Measurements from ENCODE around the gene GBP2. TPM values are rescaled to one million over a fixed set of nuclear protein-coding genes. Genes with fewer than 3 reads are reported as not detected.

Gene GBP2
- total RNA-seq, 2 experiments from 2014 or later, result not detected

DNA sequence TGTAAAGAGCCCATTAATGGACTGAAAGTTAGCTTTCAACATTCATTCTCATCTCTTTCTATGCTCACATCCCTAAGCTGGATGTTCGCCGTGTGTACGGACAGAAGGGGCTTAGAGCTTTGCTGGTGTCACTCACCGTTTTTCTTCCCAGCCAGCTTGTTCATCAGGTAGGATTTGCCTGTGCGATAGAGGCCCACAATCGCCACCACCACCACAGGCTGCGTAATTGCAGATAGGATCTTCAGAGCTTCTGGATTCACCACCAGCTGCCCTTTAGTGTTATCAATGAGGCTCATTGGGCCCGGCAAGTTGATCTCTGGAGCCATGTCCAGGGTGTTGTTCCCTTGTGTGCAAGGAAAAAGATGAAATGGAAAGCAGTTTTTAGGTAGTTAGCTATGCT, 4.3 kb downstream of the GBP2 start:
- BruUV-seq (replicated peaks), result no TSS peak
- H3K9me2 ChIP-seq (ENCODE audit: insufficient read depth, low read length), result no peaks in the 10 kb centered on the region
- no peak for TF ChIP-seq EZH2phosphoT487 (IDR thresholded peaks at IDR 0.05; ENCODE audit: borderline replicate concordance, low read depth, low read length)
- TF ChIP-seq, protein P1, sequence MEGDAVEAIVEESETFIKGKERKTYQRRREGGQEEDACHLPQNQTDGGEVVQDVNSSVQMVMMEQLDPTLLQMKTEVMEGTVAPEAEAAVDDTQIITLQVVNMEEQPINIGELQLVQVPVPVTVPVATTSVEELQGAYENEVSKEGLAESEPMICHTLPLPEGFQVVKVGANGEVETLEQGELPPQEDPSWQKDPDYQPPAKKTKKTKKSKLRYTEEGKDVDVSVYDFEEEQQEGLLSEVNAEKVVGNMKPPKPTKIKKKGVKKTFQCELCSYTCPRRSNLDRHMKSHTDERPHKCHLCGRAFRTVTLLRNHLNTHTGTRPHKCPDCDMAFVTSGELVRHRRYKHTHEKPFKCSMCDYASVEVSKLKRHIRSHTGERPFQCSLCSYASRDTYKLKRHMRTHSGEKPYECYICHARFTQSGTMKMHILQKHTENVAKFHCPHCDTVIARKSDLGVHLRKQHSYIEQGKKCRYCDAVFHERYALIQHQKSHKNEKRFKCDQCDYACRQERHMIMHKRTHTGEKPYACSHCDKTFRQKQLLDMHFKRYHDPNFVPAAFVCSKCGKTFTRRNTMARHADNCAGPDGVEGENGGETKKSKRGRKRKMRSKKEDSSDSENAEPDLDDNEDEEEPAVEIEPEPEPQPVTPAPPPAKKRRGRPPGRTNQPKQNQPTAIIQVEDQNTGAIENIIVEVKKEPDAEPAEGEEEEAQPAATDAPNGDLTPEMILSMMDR (conservative IDR thresholded peaks at IDR 0.05; ENCODE audit: low read length), result no peak
- H3K9me3 ChIP-seq (ENCODE audit: low read length), result no peaks in the 10 kb centered on the region
- H3K27ac ChIP-seq (ENCODE audit: low read depth, low read length, poor library complexity, severe bottlenecking), result no peak overlapping the region
- POLR2A ChIA-PET, result interaction anchor here (0.9 kb wide), 1 partner anchor 12 kb away, joined by 3 read pairs; no protein-coding TSS in a partner anchor
- no peaks in the 10 kb centered on the region for H3K36me3 ChIP-seq (ENCODE audit: insufficient read depth, low read length)
- no peak for DNase-seq (ENCODE audit: low spot score)
- H3K4me1 ChIP-seq (ENCODE audit: insufficient read depth, low read length, poor library complexity, severe bottlenecking), result no peaks in the 10 kb centered on the region
- CTCF ChIA-PET (ENCODE audit: unreplicated experiment), result no interaction called here
- no peaks in the 10 kb centered on the region for H4K20me1 ChIP-seq (ENCODE audit: insufficient read depth, low read length)
- intact Hi-C loops (cut with micrococcal nuclease; ENCODE audit: unreplicated experiment), result no loop called here
- no peak overlapping the region for H3K4me2 ChIP-seq (ENCODE audit: low read length)
- no peak overlapping the region for H2AFZ ChIP-seq (ENCODE audit: low read length)
- no peaks in the 10 kb centered on the region for H3K79me2 ChIP-seq (ENCODE audit: insufficient read depth, low read depth, low read length)
- no peak overlapping the region for H3K4me3 ChIP-seq (ENCODE audit: low read depth, low read length, poor library complexity, severe bottlenecking)

DNA sequence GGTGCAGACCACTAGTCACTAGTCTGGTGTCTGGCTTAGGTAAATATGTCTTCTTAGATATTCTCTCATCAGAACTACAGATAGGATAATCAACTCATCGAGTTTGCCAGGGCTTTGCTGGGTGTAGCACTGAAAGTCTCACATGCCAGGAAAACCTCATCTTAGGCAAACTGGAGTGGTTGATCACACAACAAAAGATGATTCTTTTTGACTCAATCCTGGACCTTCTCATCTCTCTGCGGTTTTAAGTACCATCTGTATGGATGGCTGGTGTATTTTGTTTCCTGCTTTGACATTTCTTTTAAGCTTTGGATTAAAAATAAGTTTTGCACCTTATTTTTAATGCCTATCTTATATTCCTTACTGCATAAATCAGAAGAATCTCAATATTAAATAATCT, 11.3 kb downstream of the GBP2 start:
- Histone ChIP-seq H3K79me2 (ENCODE audit: insufficient read depth, low read depth, low read length) (no peaks in the 10 kb centered on the region), H3K4me3 (ENCODE audit: low read depth, low read length, poor library complexity, severe bottlenecking) (no peak overlapping the region), H3K9me3 (ENCODE audit: low read length) (no peaks in the 10 kb centered on the region), H3K36me3 (ENCODE audit: insufficient read depth, low read length) (no peaks in the 10 kb centered on the region), H2AFZ (ENCODE audit: low read length) (no peak overlapping the region), H3K4me2 (ENCODE audit: low read length) (no peak overlapping the region), H4K20me1 (ENCODE audit: insufficient read depth, low read length) (no peaks in the 10 kb centered on the region), H3K9me2 (ENCODE audit: insufficient read depth, low read length) (no peaks in the 10 kb centered on the region), H3K27ac (ENCODE audit: low read depth, low read length, poor library complexity, severe bottlenecking) (no peak overlapping the region), H3K4me1 (ENCODE audit: insufficient read depth, low read length, poor library complexity, severe bottlenecking) (no peaks in the 10 kb centered on the region)
- ChIA-PET POLR2A (interaction anchor here (1.1 kb wide), 1 partner anchor 69 kb away, joined by 3 read pairs; no protein-coding TSS in a partner anchor), CTCF (ENCODE audit: unreplicated experiment) (no interaction called here)
- no peak for DNase-seq (ENCODE audit: low spot score)
- TF ChIP-seq, protein P1 (conservative IDR thresholded peaks at IDR 0.05; ENCODE audit: low read length), result no peak
- no peak for TF ChIP-seq EZH2phosphoT487 (IDR thresholded peaks at IDR 0.05; ENCODE audit: borderline replicate concordance, low read depth, low read length)
- intact Hi-C loops (cut with micrococcal nuclease; ENCODE audit: unreplicated experiment), result no loop called here
- BruUV-seq (replicated peaks), result no TSS peak

DNA sequence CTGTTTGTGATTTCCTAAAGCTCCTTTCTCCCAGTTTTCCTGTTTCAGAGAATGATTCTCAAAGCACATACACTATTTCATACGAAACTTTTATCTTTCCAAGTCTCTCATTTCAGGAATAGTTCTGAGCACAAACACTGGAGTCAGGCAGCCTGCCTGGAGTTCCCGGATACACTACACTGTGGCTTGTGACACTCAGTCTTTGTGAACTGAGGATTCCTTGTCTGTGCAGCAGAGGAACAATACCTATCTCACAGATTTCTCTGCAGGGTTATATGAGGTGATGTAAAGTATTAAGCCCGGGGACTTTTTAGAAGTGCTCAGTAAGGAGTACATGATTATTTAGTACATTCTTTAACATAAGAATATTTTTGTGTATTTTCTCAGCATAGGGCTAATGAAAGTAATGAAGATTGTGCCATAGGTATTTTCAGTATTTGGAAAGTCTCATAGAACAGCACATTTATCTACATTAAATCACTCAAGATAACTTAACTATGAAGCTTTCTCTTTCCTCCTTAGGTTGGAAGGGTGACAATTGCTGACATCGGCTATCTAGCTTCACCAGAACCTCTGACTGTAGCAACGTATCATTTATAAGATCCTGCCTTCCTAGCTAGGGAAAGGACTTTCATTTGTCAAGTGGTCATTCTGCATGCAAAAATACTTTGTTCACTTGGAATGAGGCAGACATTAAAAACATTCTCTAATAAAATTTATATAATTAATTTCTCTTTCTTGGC, 12.9 kb downstream of the GBP2 start:
- POLR2A ChIA-PET, result no interaction called here
- Histone ChIP-seq H4K20me1 (ENCODE audit: insufficient read depth, low read length) (no peaks in the 10 kb centered on the region), H3K4me1 (ENCODE audit: insufficient read depth, low read length, poor library complexity, severe bottlenecking) (no peaks in the 10 kb centered on the region), H3K27ac (ENCODE audit: low read depth, low read length, poor library complexity, severe bottlenecking) (no peak overlapping the region), H3K9me2 (ENCODE audit: insufficient read depth, low read length) (no peaks in the 10 kb centered on the region), H3K79me2 (ENCODE audit: insufficient read depth, low read depth, low read length) (no peaks in the 10 kb centered on the region), H3K9me3 (ENCODE audit: low read length) (no peaks in the 10 kb centered on the region), H3K4me2 (ENCODE audit: low read length) (no peak overlapping the region), H3K4me3 (ENCODE audit: low read depth, low read length, poor library complexity, severe bottlenecking) (no peak overlapping the region), H3K36me3 (ENCODE audit: insufficient read depth, low read length) (no peaks in the 10 kb centered on the region), H2AFZ (ENCODE audit: low read length) (no peak overlapping the region)
- no TSS peak for BruUV-seq (replicated peaks)
- TF ChIP-seq, protein P1 (conservative IDR thresholded peaks at IDR 0.05; ENCODE audit: low read length), result no peak
- no peak for TF ChIP-seq EZH2phosphoT487 (IDR thresholded peaks at IDR 0.05; ENCODE audit: borderline replicate concordance, low read depth, low read length)
- intact Hi-C loops (cut with micrococcal nuclease; ENCODE audit: unreplicated experiment), result no loop called here
- CTCF ChIA-PET (ENCODE audit: unreplicated experiment), result no interaction called here
- DNase-seq (ENCODE audit: low spot score), result no peak
